ENCODE data around the gene BRPF1.
A peak's percentile ranks its signal among the peaks of the same experiment; 100 is the strongest.

The BRPF1 gene

DNA sequence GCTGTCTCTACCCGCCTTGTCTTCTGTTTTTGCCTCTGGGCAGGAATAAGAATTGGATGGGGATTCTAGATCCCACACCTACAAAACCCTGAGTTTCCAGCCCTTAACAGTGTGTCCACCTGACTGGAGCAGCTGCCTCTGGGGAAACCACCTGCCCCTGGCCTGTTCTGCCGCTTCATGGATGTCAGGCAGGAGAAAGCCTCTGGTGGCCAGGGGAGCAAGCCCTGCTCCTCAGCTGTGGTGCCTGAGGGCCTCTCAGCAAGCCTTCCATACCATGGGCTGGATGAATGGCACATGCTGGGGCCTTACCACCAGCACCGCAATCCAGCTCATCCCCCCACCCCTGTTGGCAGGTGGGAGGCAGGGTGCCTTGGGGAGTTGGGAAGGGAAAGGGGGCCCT lies 33.2 kb upstream of the BRPF1 start:
- WGBS (ENCODE audit: extremely low coverage, insufficient coverage, insufficient read length) = no CpG with 5 or more reads among the region's 3 CpGs
- Histone ChIP-seq H3K27me3 (ENCODE audit: insufficient read depth, low read length) (peaks cover under 1% of the 10 kb centered on the region), H4K91ac (ENCODE audit: low read depth, low read length) (no peak overlapping the region), H3K4me3 (ENCODE audit: low read depth, low read length) (no peak overlapping the region), H3K27ac (ENCODE audit: low read depth, low read length) (no peak overlapping the region), H2BK120ac (ENCODE audit: insufficient read depth, low read length, poor library complexity) (no peak overlapping the region), H3K79me2 (ENCODE audit: control insufficient read depth, insufficient read depth, low read length, poor library complexity) (no peaks in the 10 kb centered on the region), H3K36me3 (ENCODE audit: control insufficient read depth in 1 of 2, insufficient read depth in 2 of 2, low read length in 2 of 2) (peaks cover 30 to 45% of the 10 kb centered on the region in 2 experiments), H3K18ac (ENCODE audit: low read length) (no peak overlapping the region), H3K4me2 (ENCODE audit: low read length) (no peak overlapping the region), H4K8ac (ENCODE audit: low read depth, low read length) (no peak overlapping the region), H2BK12ac (ENCODE audit: low read length) (no peak overlapping the region), H2AFZ (ENCODE audit: insufficient read depth, low read length, poor library complexity) (no peak overlapping the region), H2AK5ac (ENCODE audit: low read length) (no peak overlapping the region), H3K9ac (ENCODE audit: low read length) (no peak overlapping the region), H3K4me1 (ENCODE audit: control insufficient read depth in 1 of 2, insufficient read depth in 2 of 2, low read length in 2 of 2) (peaks cover 2 to 8% of the 10 kb centered on the region in 2 experiments), H3K23ac (ENCODE audit: low read length) (no peak overlapping the region), H3K79me1 (ENCODE audit: low read length) (no peaks in the 10 kb centered on the region), H4K12ac (ENCODE audit: low read depth, low read length) (no peak overlapping the region), H3K14ac (ENCODE audit: low read length) (no peak overlapping the region), H3K4ac (ENCODE audit: low read depth, low read length) (no peak overlapping the region), H3K9me3 (ENCODE audit: insufficient read depth, low read depth, low read length) (no peaks in the 10 kb centered on the region), H2BK5ac (ENCODE audit: low read depth, low read length, poor library complexity) (no peak overlapping the region)
- DNase-seq = no peak

GRCh38 chr3:9700536-9700935 lies 31.0 kb upstream of the BRPF1 start:
- H3K27me3 ChIP-seq (ENCODE audit: insufficient read depth, low read length) = peaks cover 14% of the 10 kb centered on the region

DNA sequence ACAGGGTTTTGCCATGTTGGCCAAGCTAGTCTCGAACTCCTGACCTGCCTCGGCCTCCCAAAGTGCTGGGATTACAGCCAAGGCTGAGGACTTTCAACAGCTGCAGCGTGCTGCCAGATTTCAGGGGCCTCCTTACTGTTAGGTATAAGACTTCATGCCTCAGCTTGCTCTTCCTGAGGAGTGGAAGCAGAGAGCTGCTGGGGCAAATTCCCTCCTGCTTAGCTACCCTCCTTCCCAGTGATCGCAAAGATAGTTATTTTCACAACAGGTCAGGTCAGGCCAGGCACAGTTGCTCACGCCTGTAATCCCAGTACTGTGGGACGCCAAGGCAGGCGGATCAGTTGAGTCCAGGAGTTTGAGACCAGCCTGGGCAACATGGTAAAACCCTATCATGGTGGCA lies 30.5 kb upstream of the BRPF1 start:
- H2BK120ac ChIP-seq (ENCODE audit: insufficient read depth, low read length, poor library complexity) = no peak overlapping the region
- no peaks in the 10 kb centered on the region for H3K79me1 ChIP-seq (ENCODE audit: low read length)
- H3K14ac ChIP-seq (ENCODE audit: low read length) = no peak overlapping the region
- no peak overlapping the region for H4K8ac ChIP-seq (ENCODE audit: low read depth, low read length)
- H3K4me2 ChIP-seq (ENCODE audit: low read length) = no peak overlapping the region
- H2AK5ac ChIP-seq (ENCODE audit: low read length) = no peak overlapping the region
- no peak overlapping the region for H2BK5ac ChIP-seq (ENCODE audit: low read depth, low read length, poor library complexity)
- no CpG with 5 or more reads among the region's 7 CpGs for WGBS (ENCODE audit: extremely low coverage, insufficient coverage, insufficient read length)
- no peak overlapping the region for H3K23ac ChIP-seq (ENCODE audit: low read length)
- H3K18ac ChIP-seq (ENCODE audit: low read length) = no peak overlapping the region
- no peak overlapping the region for H3K27ac ChIP-seq (ENCODE audit: low read depth, low read length)
- H4K12ac ChIP-seq (ENCODE audit: low read depth, low read length) = no peak overlapping the region
- no peak overlapping the region for H3K4ac ChIP-seq (ENCODE audit: low read depth, low read length)
- H3K4me1 ChIP-seq (ENCODE audit: control insufficient read depth in 1 of 2, insufficient read depth in 2 of 2, low read length in 2 of 2) = peaks cover 15 to 23% of the 10 kb centered on the region in 2 experiments
- no peak overlapping the region for H2BK12ac ChIP-seq (ENCODE audit: low read length)
- peaks cover 17 to 25% of the 10 kb centered on the region in 2 experiments for H3K36me3 ChIP-seq (ENCODE audit: control insufficient read depth in 1 of 2, insufficient read depth in 2 of 2, low read length in 2 of 2)
- peaks cover 18% of the 10 kb centered on the region for H3K27me3 ChIP-seq (ENCODE audit: insufficient read depth, low read length)
- no peak overlapping the region for H2AFZ ChIP-seq (ENCODE audit: insufficient read depth, low read length, poor library complexity)
- no peak overlapping the region for H3K4me3 ChIP-seq (ENCODE audit: low read depth, low read length)
- H4K91ac ChIP-seq (ENCODE audit: low read depth, low read length) = no peak overlapping the region
- no peak overlapping the region for H3K9ac ChIP-seq (ENCODE audit: low read length)
- H3K79me2 ChIP-seq (ENCODE audit: control insufficient read depth, insufficient read depth, low read length, poor library complexity) = no peaks in the 10 kb centered on the region
- peak in 1 of 2 donors; percentile 2 for DNase-seq
- H3K9me3 ChIP-seq (ENCODE audit: insufficient read depth, low read depth, low read length) = peaks cover 6% of the 10 kb centered on the region

More at GRCh38 chr3:9700536-9700935, 31.0 kb upstream of the BRPF1 start:
- Histone ChIP-seq H2BK5ac (ENCODE audit: low read depth, low read length, poor library complexity) (no peak overlapping the region), H3K14ac (ENCODE audit: low read length) (no peak overlapping the region), H3K9ac (ENCODE audit: low read length) (no peak overlapping the region), H2AK5ac (ENCODE audit: low read length) (no peak overlapping the region), H3K36me3 (ENCODE audit: control insufficient read depth in 1 of 2, insufficient read depth in 2 of 2, low read length in 2 of 2) (peaks cover 19 to 28% of the 10 kb centered on the region in 2 experiments), H3K4me1 (ENCODE audit: control insufficient read depth in 1 of 2, insufficient read depth in 2 of 2, low read length in 2 of 2) (peaks cover 15 to 23% of the 10 kb centered on the region in 2 experiments), H3K23ac (ENCODE audit: low read length) (no peak overlapping the region), H3K18ac (ENCODE audit: low read length) (no peak overlapping the region), H3K9me3 (ENCODE audit: insufficient read depth, low read depth, low read length) (peaks cover 2% of the 10 kb centered on the region), H3K4me2 (ENCODE audit: low read length) (no peak overlapping the region), H3K79me1 (ENCODE audit: low read length) (no peaks in the 10 kb centered on the region), H2BK12ac (ENCODE audit: low read length) (no peak overlapping the region), H3K79me2 (ENCODE audit: control insufficient read depth, insufficient read depth, low read length, poor library complexity) (no peaks in the 10 kb centered on the region), H3K27ac (ENCODE audit: low read depth, low read length) (no peak overlapping the region), H4K8ac (ENCODE audit: low read depth, low read length) (no peak overlapping the region), H3K4me3 (ENCODE audit: low read depth, low read length) (no peak overlapping the region), H3K4ac (ENCODE audit: low read depth, low read length) (no peak overlapping the region), H2BK120ac (ENCODE audit: insufficient read depth, low read length, poor library complexity) (no peak overlapping the region), H2AFZ (ENCODE audit: insufficient read depth, low read length, poor library complexity) (no peak overlapping the region), H4K91ac (ENCODE audit: low read depth, low read length) (no peak overlapping the region), H4K12ac (ENCODE audit: low read depth, low read length) (no peak overlapping the region)
- DNase-seq = no peak
- WGBS (ENCODE audit: extremely low coverage, insufficient coverage, insufficient read length) = no CpG with 5 or more reads among the region's 2 CpGs

- H2BK120ac ChIP-seq (ENCODE audit: insufficient read depth, low read length, poor library complexity) = no peak overlapping the region
- no peak overlapping the region for H2BK12ac ChIP-seq (ENCODE audit: low read length)
- H2AFZ ChIP-seq (ENCODE audit: insufficient read depth, low read length, poor library complexity) = no peak overlapping the region
- H4K8ac ChIP-seq (ENCODE audit: low read depth, low read length) = no peak overlapping the region
- H3K4ac ChIP-seq (ENCODE audit: low read depth, low read length) = no peak overlapping the region
- H4K12ac ChIP-seq (ENCODE audit: low read depth, low read length) = no peak overlapping the region
- no peak overlapping the region for H2AK5ac ChIP-seq (ENCODE audit: low read length)
- H3K18ac ChIP-seq (ENCODE audit: low read length) = no peak overlapping the region
- H3K14ac ChIP-seq (ENCODE audit: low read length) = no peak overlapping the region
- no peak overlapping the region for H3K9ac ChIP-seq (ENCODE audit: low read length)
- H3K4me2 ChIP-seq (ENCODE audit: low read length) = no peak overlapping the region
- no peak overlapping the region for H2BK5ac ChIP-seq (ENCODE audit: low read depth, low read length, poor library complexity)
- DNase-seq = no peak
- peaks cover 16 to 22% of the 10 kb centered on the region in 2 experiments for H3K36me3 ChIP-seq (ENCODE audit: control insufficient read depth in 1 of 2, insufficient read depth in 2 of 2, low read length in 2 of 2)
- H3K27me3 ChIP-seq (ENCODE audit: insufficient read depth, low read length) = peaks cover 18% of the 10 kb centered on the region
- peaks cover 8% of the 10 kb centered on the region for H3K9me3 ChIP-seq (ENCODE audit: insufficient read depth, low read depth, low read length)
- H3K79me1 ChIP-seq (ENCODE audit: low read length) = no peaks in the 10 kb centered on the region
- H3K79me2 ChIP-seq (ENCODE audit: control insufficient read depth, insufficient read depth, low read length, poor library complexity) = no peaks in the 10 kb centered on the region
- no peak overlapping the region for H3K23ac ChIP-seq (ENCODE audit: low read length)
- peaks cover 15 to 23% of the 10 kb centered on the region in 2 experiments for H3K4me1 ChIP-seq (ENCODE audit: control insufficient read depth in 1 of 2, insufficient read depth in 2 of 2, low read length in 2 of 2)
- H3K27ac ChIP-seq (ENCODE audit: low read depth, low read length) = no peak overlapping the region
- H3K4me3 ChIP-seq (ENCODE audit: low read depth, low read length) = no peak overlapping the region
- H4K91ac ChIP-seq (ENCODE audit: low read depth, low read length) = no peak overlapping the region
- no CpG with 5 or more reads among the region's 10 CpGs for WGBS (ENCODE audit: extremely low coverage, insufficient coverage, insufficient read length)
Measured at GRCh38 chr3:9701711-9702110, 29.8 kb upstream of the BRPF1 start.

Measured in trophoblast cell (in vitro differentiated cells and primary cell).